Activated T-cell treated with anti-CD3 and anti-CD28 coated beads, Interleukin-2, amount 50 U/mL, for 24 hours (primary cell): ENCODE data around the gene ANXA4.

Source experiments
- DNase-seq: peaks from one replicate; pipeline ENCODE4 v3.0.0-alpha.2; 2020
- H3K27ac Mint-ChIP-seq: 2 replicates; pipeline ENCODE4 v1.8.0; 2020; ENCODE audit warnings: mild to moderate bottlenecking, mixed read lengths
- H3K27me3 Mint-ChIP-seq: 2 replicates; pipeline ENCODE4 v1.8.0; 2020; ENCODE audit warnings: mixed read lengths
- H3K36me3 Mint-ChIP-seq: 2 replicates; pipeline ENCODE4 v1.8.0; 2020; ENCODE audit warnings: low read depth, mixed read lengths
- H3K4me1 Mint-ChIP-seq: 2 replicates; pipeline ENCODE4 v1.8.0; 2020; ENCODE audit warnings: low read depth, mixed read lengths
- H3K4me3 Mint-ChIP-seq: 2 replicates; pipeline ENCODE4 v1.8.0; 2020; ENCODE audit warnings: mild to moderate bottlenecking, moderate library complexity, mixed read lengths
- H3K9me3 Mint-ChIP-seq: 2 replicates; pipeline ENCODE4 v1.8.0; 2020; ENCODE audit warnings: mixed read lengths

The ANXA4 gene

GRCh38 chr2:69836316-69836715 is 94.4 kb downstream of the ANXA4 start:
- Mint-ChIP-seq H3K27me3 (no peaks in the 10 kb centered on the region), H3K36me3 (peaks cover 76% of the 10 kb centered on the region), H3K27ac (no peak overlapping the region), H3K4me1 (peaks cover 58% of the 10 kb centered on the region), H3K4me3 (no peak overlapping the region), H3K9me3 (no peaks in the 10 kb centered on the region)
- no peak for DNase-seq

GRCh38 chr2:69837533-69837932 is 95.6 kb downstream of the ANXA4 start:
- H3K9me3 Mint-ChIP-seq = no peaks in the 10 kb centered on the region
- peak overlapping the region; percentile 81 for H3K27ac Mint-ChIP-seq
- no peaks in the 10 kb centered on the region for H3K27me3 Mint-ChIP-seq
- no peak overlapping the region for H3K4me3 Mint-ChIP-seq
- peaks cover 73% of the 10 kb centered on the region for H3K36me3 Mint-ChIP-seq
- H3K4me1 Mint-ChIP-seq = peaks cover 47% of the 10 kb centered on the region
- DNase-seq = no peak

- Mint-ChIP-seq H3K27me3 (no peaks in the 10 kb centered on the region), H3K4me1 (peaks cover 11% of the 10 kb centered on the region), H3K4me3 (no peak overlapping the region), H3K9me3 (no peaks in the 10 kb centered on the region), H3K27ac (no peak overlapping the region), H3K36me3 (peaks cover 80% of the 10 kb centered on the region)
- no peak for DNase-seq
Observed at GRCh38 chr2:69843993-69844392, 102.1 kb downstream of the ANXA4 start.

GRCh38 chr2:69844560-69844959 is 102.6 kb downstream of the ANXA4 start:
- no peak for DNase-seq
- no peaks in the 10 kb centered on the region for H3K9me3 Mint-ChIP-seq
- H3K27me3 Mint-ChIP-seq = no peaks in the 10 kb centered on the region
- no peak overlapping the region for H3K27ac Mint-ChIP-seq
- peaks cover 11% of the 10 kb centered on the region for H3K4me1 Mint-ChIP-seq
- H3K36me3 Mint-ChIP-seq = peaks cover 78% of the 10 kb centered on the region
- no peak overlapping the region for H3K4me3 Mint-ChIP-seq

- Mint-ChIP-seq H3K4me3 (no peak overlapping the region), H3K27ac (peak overlapping the region; percentile 40), H3K4me1 (peaks cover 11% of the 10 kb centered on the region), H3K27me3 (no peaks in the 10 kb centered on the region), H3K36me3 (peaks cover 82% of the 10 kb centered on the region), H3K9me3 (no peaks in the 10 kb centered on the region)
- no peak for DNase-seq
Observed at GRCh38 chr2:69846182-69847067, 104.5 kb downstream of the ANXA4 start.

GRCh38 chr2:69847068-69847828 is 105.3 kb downstream of the ANXA4 start:
- Mint-ChIP-seq H3K27ac (peak overlapping the region; percentile 2), H3K36me3 (peaks cover 83% of the 10 kb centered on the region), H3K9me3 (no peaks in the 10 kb centered on the region), H3K4me1 (peaks cover 11% of the 10 kb centered on the region), H3K27me3 (no peaks in the 10 kb centered on the region), H3K4me3 (no peak overlapping the region)
- no peak for DNase-seq

- no peak overlapping the region for H3K4me3 Mint-ChIP-seq
- H3K27ac Mint-ChIP-seq = no peak overlapping the region
- H3K4me1 Mint-ChIP-seq = peaks cover 11% of the 10 kb centered on the region
- peaks cover 87% of the 10 kb centered on the region for H3K36me3 Mint-ChIP-seq
- H3K27me3 Mint-ChIP-seq = no peaks in the 10 kb centered on the region
- no peaks in the 10 kb centered on the region for H3K9me3 Mint-ChIP-seq
- DNase-seq = no peak
Observed at GRCh38 chr2:69848186-69848790, 106.4 kb downstream of the ANXA4 start.

GRCh38 chr2:69858261-69858660 is 116.3 kb downstream of the ANXA4 start:
- H3K4me1 Mint-ChIP-seq = no peaks in the 10 kb centered on the region
- no peak overlapping the region for H3K27ac Mint-ChIP-seq
- H3K36me3 Mint-ChIP-seq = peaks cover 54% of the 10 kb centered on the region
- no peak overlapping the region for H3K4me3 Mint-ChIP-seq
- no peaks in the 10 kb centered on the region for H3K9me3 Mint-ChIP-seq
- no peak for DNase-seq
- no peaks in the 10 kb centered on the region for H3K27me3 Mint-ChIP-seq

- no peaks in the 10 kb centered on the region for H3K27me3 Mint-ChIP-seq
- no peak for DNase-seq
- H3K4me3 Mint-ChIP-seq = no peak overlapping the region
- H3K27ac Mint-ChIP-seq = no peak overlapping the region
- H3K36me3 Mint-ChIP-seq = peaks cover 64% of the 10 kb centered on the region
- no peaks in the 10 kb centered on the region for H3K9me3 Mint-ChIP-seq
- H3K4me1 Mint-ChIP-seq = no peaks in the 10 kb centered on the region
Observed at GRCh38 chr2:69863298-69863697, 121.4 kb downstream of the ANXA4 start.
